Adrenal gland (tissue), 5 donors: ENCODE measurements around the gene LTBP2.

Experiments used
- POLR2A ChIP-seq, 2 donors: fragments of 450-650 bp; IDR thresholded peaks; one replicate each; pipeline ENCODE4 v1.6.1; 2017; ENCODE audit warnings: antibody characterized with exemption in 2 of 2, mild to moderate bottlenecking in 2 of 2, moderate library complexity in 1 of 2
- TF ChIP-seq, protein P1 (sequence below), 6 experiments: fragments of 450-650 bp in 4 of 6; fragments of 200-600 bp in 2 of 6; sonication (generic) in 1 of 6; IDR thresholded peaks; 1 replicate in 5 of 6; 2 replicates in 1 of 6; pipeline versions ENCODE4 v1.5.1 to v1.8.0; 2016 to 2021; ENCODE audit warnings: antibody characterized with exemption in 6 of 6, mild to moderate bottlenecking in 2 of 6, moderate library complexity in 1 of 6
- donor health status: DM: no; HTN: no; CAD: no.

DNA sequence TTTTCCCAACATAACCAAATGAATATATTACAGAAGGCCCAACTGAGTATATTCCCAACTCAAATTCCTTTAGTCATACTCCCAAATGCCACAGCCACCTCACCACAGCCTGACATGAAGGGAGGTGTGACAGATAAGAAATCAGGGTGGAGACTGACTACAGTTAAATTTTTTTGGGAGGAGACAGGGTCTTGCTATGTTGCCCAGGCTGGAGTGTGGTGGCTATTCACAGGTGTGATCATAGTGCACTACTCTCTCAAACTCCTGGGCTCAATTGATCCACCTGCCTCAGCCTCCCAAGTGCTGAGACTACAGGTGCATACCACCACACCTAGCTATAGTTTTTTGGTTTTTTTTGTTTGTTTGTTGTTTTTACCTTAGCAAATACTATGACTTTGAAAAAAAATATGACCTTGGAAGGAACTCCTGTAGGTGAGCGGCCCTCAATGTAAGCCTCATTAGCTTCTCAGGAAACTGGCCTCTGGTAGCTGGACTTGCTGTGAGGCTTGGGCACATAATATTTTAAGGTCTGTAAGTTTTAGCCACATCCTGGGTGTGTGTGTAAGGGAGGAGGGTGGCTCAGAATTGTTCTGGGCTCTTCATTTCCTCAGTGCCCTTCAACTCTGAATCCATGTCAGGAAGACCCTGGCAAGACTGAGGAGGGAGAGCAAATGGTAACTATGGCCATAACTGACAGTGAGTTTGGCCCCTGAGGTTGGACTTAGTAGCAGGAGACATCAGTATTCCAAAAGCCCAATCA is 39.1 kb upstream of the LTBP2 start:
- TF ChIP-seq POLR2A (IDR thresholded peaks at IDR 0.05), result no peak
- TF ChIP-seq, protein P1, sequence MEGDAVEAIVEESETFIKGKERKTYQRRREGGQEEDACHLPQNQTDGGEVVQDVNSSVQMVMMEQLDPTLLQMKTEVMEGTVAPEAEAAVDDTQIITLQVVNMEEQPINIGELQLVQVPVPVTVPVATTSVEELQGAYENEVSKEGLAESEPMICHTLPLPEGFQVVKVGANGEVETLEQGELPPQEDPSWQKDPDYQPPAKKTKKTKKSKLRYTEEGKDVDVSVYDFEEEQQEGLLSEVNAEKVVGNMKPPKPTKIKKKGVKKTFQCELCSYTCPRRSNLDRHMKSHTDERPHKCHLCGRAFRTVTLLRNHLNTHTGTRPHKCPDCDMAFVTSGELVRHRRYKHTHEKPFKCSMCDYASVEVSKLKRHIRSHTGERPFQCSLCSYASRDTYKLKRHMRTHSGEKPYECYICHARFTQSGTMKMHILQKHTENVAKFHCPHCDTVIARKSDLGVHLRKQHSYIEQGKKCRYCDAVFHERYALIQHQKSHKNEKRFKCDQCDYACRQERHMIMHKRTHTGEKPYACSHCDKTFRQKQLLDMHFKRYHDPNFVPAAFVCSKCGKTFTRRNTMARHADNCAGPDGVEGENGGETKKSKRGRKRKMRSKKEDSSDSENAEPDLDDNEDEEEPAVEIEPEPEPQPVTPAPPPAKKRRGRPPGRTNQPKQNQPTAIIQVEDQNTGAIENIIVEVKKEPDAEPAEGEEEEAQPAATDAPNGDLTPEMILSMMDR (IDR thresholded peaks at IDR 0.05), result no peak
